Tibial artery (tissue), 4 donors: ENCODE results near the gene SMIM17.

Experiments
- DNase-seq, 2 donors: peaks; one replicate each; pipeline ENCODE4 v3.0.0-alpha.2; 2019
- H3K27ac ChIP-seq, 2 donors: fragments of 200-600 bp; sonication (generic) in 1 of 2; 1 replicate in 1 of 2; 2 replicates in 1 of 2; pipeline ENCODE4 v1.5.1; 2018 to 2019; ENCODE audit warnings: mild to moderate bottlenecking in 1 of 2
- H3K27me3 ChIP-seq, 2 donors: fragments of 200-600 bp; sonication (generic) in 1 of 2; one replicate each; pipeline versions ENCODE4 v1.5.1 to v1.6.0; 2016 to 2019
- H3K36me3 ChIP-seq, 3 donors: fragments of 200-600 bp; sonication (generic) in 2 of 3; one replicate each; pipeline ENCODE4 v1.5.1; 2016 to 2019; ENCODE audit warnings: mild to moderate bottlenecking in 2 of 3
- H3K4me1 ChIP-seq, 4 donors: fragments of 200-600 bp; sonication (generic) in 2 of 4; 1 replicate in 3 of 4; 2 replicates in 1 of 4; pipeline ENCODE4 v1.5.1; 2016 to 2019
- H3K4me3 ChIP-seq, 2 donors: fragments of 200-600 bp; sonication (generic) in 1 of 2; 1 replicate in 1 of 2; 2 replicates in 1 of 2; pipeline ENCODE4 v1.5.1; 2018 to 2019; ENCODE audit warnings: mild to moderate bottlenecking in 2 of 2
- H3K9me3 ChIP-seq, 3 donors: fragments of 200-600 bp; sonication (generic) in 1 of 3; one replicate each; pipeline ENCODE4 v1.5.1; 2016 to 2019
- CTCF ChIP-seq, 2 experiments: fragments of 200-600 bp in 1 of 2; fragments of 450-650 bp in 1 of 2; IDR thresholded peaks; one replicate each; pipeline ENCODE4 v1.5.1; 2017 to 2019; ENCODE audit warnings: antibody characterized with exemption in 2 of 2, mild to moderate bottlenecking in 1 of 2, moderate library complexity in 1 of 2
- intact Hi-C: fragments of 100-400 bp; cut with DNase I; formaldehyde crosslinking; loops from one replicate; pipeline ENCODE4 v1.15.0; 2023; ENCODE audit warnings: low total_unique reads

SMIM17 gene

GRCh38 chr19:56612737-56613136 is 30.2 kb upstream of the SMIM17 start:
- H3K4me1 ChIP-seq: no peaks in the 10 kb centered on the region
- DNase-seq: no peak
- H3K27me3 ChIP-seq: no peaks in the 10 kb centered on the region
- H3K36me3 ChIP-seq: peaks cover 57 to 92% (median 89%) of the 10 kb centered on the region in 3 donors
- intact Hi-C loops: no loop called here
- TF ChIP-seq CTCF (IDR thresholded peaks at IDR 0.05): no peak
- H3K9me3 ChIP-seq: peaks cover 5 to 100% (median 45%) of the 10 kb centered on the region in 3 donors
- no peak overlapping the region for H3K4me3 ChIP-seq
- no peak overlapping the region for H3K27ac ChIP-seq

DNA sequence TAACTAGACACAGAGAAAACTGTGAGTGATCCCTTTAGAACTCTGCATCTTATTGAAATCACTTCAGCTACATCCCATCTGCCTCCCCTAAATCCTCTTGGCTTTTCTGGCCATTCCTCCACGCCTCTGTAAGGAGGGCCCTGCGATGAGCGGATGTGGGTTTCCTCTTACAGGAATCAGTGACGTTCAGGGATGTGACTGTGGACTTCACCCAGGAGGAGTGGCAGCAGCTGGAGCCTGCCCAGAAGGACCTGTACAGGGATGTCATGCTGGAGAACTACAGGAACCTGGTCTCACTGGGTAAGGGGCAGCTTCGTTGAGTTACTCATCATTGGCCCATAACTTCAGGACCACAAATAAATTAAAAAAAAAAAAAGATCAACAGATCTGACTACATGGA is 29.3 kb upstream of the SMIM17 start:
- no peak overlapping the region for H3K27ac ChIP-seq
- intact Hi-C loops: no loop called here

DNA sequence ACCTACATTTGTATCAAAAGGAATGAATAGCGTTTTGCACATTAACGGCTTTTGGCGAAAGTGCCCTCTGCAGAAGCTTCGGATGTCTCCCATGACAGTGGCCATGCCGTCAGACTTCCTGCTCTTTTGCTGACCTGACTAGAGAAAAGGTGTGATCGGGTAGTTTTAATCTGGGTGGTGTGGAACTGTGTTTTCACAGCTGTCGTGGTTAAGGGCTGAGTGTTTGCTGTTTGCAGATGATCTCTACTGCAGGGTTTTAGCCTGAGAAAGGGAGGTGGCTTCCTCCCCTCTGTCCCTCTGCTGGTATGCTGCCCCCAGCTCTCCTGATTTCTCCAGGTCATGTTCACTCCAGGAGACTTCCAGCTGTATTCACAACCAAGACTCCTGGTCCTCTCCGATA is 25.4 kb upstream of the SMIM17 start:
- TF ChIP-seq CTCF (IDR thresholded peaks at IDR 0.05): no peak
- H3K4me1 ChIP-seq: no peaks in the 10 kb centered on the region
- intact Hi-C loops: no loop called here
- no peaks in the 10 kb centered on the region for H3K27me3 ChIP-seq
- no peak overlapping the region for H3K4me3 ChIP-seq
- H3K9me3 ChIP-seq: peaks cover 11 to 100% (median 49%) of the 10 kb centered on the region in 3 donors
- no peak for DNase-seq
- no peak overlapping the region for H3K27ac ChIP-seq
- peaks cover 57 to 96% (median 95%) of the 10 kb centered on the region in 3 donors for H3K36me3 ChIP-seq

More for the DNA sequence above, 29.3 kb upstream of the SMIM17 start:
- no peak overlapping the region for H3K4me3 ChIP-seq
- no peaks in the 10 kb centered on the region for H3K4me1 ChIP-seq
- peaks cover 58 to 92% (median 89%) of the 10 kb centered on the region in 3 donors for H3K36me3 ChIP-seq
- TF ChIP-seq CTCF (IDR thresholded peaks at IDR 0.05): no peak
- H3K9me3 ChIP-seq: peaks cover 5 to 100% (median 39%) of the 10 kb centered on the region in 3 donors
- no peaks in the 10 kb centered on the region for H3K27me3 ChIP-seq
- DNase-seq: no peak

DNA sequence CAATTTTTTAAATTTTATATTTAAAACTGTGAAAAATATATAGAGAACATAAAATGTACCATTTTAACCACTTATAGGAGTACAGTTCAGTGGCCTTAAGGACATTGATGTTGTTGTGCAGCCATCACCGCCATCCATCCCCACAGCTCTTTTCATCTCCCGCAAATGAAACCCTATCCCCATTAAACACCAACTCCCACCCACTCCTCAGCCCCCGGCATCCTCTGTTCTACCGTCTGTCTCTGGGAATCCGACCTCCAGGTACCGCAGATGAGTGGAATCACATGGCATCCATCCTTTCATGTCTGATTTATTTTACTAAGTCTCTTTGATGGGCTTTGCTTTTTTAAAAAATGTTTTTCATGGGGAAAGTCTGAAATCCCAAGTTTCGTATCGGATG is 23.8 kb upstream of the SMIM17 start:
- DNase-seq: no peak
- Histone ChIP-seq H3K4me3 (no peak overlapping the region), H3K36me3 (peaks cover 59 to 97% (median 95%) of the 10 kb centered on the region in 3 donors), H3K27ac (no peak overlapping the region), H3K9me3 (peaks cover 11 to 98% (median 42%) of the 10 kb centered on the region in 3 donors), H3K27me3 (no peaks in the 10 kb centered on the region), H3K4me1 (no peaks in the 10 kb centered on the region)
- TF ChIP-seq CTCF (IDR thresholded peaks at IDR 0.05): no peak
- intact Hi-C loops: no loop called here

DNA sequence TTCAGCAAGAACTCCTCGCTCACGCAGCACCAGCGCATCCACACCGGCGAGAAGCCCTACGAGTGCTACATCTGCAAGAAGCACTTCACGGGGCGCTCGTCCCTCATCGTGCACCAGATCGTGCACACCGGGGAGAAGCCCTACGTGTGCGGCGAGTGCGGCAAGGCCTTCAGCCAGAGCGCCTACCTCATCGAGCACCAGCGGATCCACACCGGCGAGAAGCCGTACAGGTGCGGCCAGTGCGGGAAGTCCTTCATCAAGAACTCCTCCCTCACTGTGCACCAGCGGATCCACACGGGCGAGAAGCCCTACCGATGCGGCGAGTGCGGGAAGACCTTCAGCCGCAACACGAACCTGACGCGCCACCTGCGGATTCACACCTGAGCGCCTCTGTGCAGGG is 20.6 kb upstream of the SMIM17 start:
- peaks cover 65 to 92% (median 81%) of the 10 kb centered on the region in 3 donors for H3K36me3 ChIP-seq
- no peak for TF ChIP-seq CTCF (IDR thresholded peaks at IDR 0.05)
- H3K27me3 ChIP-seq: no peaks in the 10 kb centered on the region
- no peak overlapping the region for H3K27ac ChIP-seq
- no peak for DNase-seq
- intact Hi-C loops: no loop called here
- no peaks in the 10 kb centered on the region for H3K4me1 ChIP-seq
- no peak overlapping the region for H3K4me3 ChIP-seq
- H3K9me3 ChIP-seq: peaks cover 6 to 95% (median 44%) of the 10 kb centered on the region in 3 donors

DNA sequence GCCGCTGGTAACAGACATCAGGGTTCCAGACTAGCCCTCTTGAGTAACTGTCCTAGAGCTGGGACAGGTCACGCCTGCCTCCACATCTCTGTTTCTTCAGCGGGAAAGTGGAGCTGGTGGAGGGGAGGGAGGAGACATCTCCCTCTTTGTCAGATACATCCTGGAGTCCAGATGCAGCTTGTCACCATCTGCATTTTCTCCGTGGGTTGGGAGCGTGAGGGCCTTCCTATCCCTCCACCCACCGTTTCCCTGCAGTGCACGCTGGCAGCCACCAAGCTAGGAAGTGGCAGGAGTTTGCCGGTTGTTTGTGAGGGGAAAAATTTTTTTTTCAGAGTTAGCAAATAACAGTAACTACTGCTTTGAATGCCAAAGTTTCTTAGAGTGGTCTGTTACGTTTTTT is 20.0 kb upstream of the SMIM17 start:
- no peak for DNase-seq
- Histone ChIP-seq H3K27me3 (no peaks in the 10 kb centered on the region), H3K36me3 (peaks cover 59 to 91% (median 77%) of the 10 kb centered on the region in 3 donors), H3K4me3 (no peak overlapping the region), H3K4me1 (no peaks in the 10 kb centered on the region), H3K27ac (no peak overlapping the region), H3K9me3 (peaks cover 6 to 95% (median 50%) of the 10 kb centered on the region in 3 donors)
- intact Hi-C loops: no loop called here
- TF ChIP-seq CTCF (IDR thresholded peaks at IDR 0.05): no peak
